Liver (tissue), 3 donors: ENCODE data around the gene TRERF1.

ENCODE experiments used
- EGR1 ChIP-seq, 2 donors: IDR thresholded peaks; 2 replicates each; pipeline ENCODE4 v1.6.1; 2016 to 2018; ENCODE audit warnings: antibody characterized with exemption in 2 of 2, low read depth in 2 of 2
- GABPA ChIP-seq, 2 donors: IDR thresholded peaks in 1 of 2; conservative IDR thresholded peaks in 1 of 2; 2 replicates each; pipeline ENCODE4 v1.6.1; 2016; ENCODE audit warnings: antibody characterized with exemption in 2 of 2, mild to moderate bottlenecking in 1 of 2, moderate library complexity in 1 of 2
- JUND ChIP-seq, 2 donors: IDR thresholded peaks; 2 replicates each; pipeline ENCODE4 v1.6.1; 2016; ENCODE audit warnings: antibody characterized with exemption in 2 of 2
- RAD21 ChIP-seq, 2 donors: IDR thresholded peaks; 2 replicates each; pipeline ENCODE4 v1.6.1; 2016; ENCODE audit warnings: antibody characterized with exemption in 2 of 2, mild to moderate bottlenecking in 2 of 2
- RXRA ChIP-seq, 2 donors: IDR thresholded peaks; 2 replicates each; pipeline ENCODE4 v1.6.1; 2017 to 2018; ENCODE audit warnings: antibody characterized with exemption in 2 of 2, mild to moderate bottlenecking in 1 of 2
- SP1 ChIP-seq: IDR thresholded peaks from 2 replicates; pipeline ENCODE4 v1.6.1; 2018; ENCODE audit warnings: antibody characterized with exemption, mild to moderate bottlenecking
- TAF1 ChIP-seq: conservative IDR thresholded peaks from 2 replicates; pipeline ENCODE4 v1.6.1; 2016; ENCODE audit warnings: antibody characterized with exemption, mild to moderate bottlenecking
- YY1 ChIP-seq: IDR thresholded peaks from 2 replicates; pipeline ENCODE4 v1.6.1; 2016; ENCODE audit warnings: antibody characterized with exemption, mild to moderate bottlenecking
- TF ChIP-seq, protein P1 (sequence below): fragments of 150-350 bp; IDR thresholded peaks from 2 replicates; pipeline ENCODE4 v1.5.1; 2017; ENCODE audit warnings: improper control_type of control experiment, low read depth, low read length; ENCODE audit not compliant: missing input control
- TF ChIP-seq, protein P2 (sequence below): IDR thresholded peaks from 2 replicates; pipeline ENCODE4 v1.6.1; 2016; ENCODE audit warnings: antibody characterized with exemption, mild to moderate bottlenecking
- TF ChIP-seq, protein P3 (sequence below): IDR thresholded peaks from 2 replicates; pipeline ENCODE4 v1.6.1; 2016; ENCODE audit warnings: antibody characterized with exemption
- donor health status: healthy.
- donor health status: healthy.

DNA sequence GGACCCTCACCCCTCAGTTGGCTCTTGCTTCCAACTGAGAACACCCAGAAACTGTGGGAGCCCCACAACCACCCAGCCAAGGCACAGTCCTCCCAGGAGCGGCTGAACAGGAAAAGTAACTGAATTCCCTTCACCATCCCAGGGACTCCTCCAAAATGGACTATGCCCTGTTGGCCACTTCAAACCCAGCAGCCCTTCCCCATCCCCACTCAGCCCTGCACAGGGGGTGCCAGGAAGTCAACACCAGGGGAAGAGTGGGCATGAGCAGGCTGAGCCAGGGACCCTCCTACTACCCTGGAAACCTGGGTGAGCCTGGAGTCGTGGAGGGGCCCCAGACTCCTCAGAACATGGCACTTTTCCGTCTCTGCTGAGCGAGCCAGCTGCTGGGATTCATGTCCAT, 267.3 kb downstream of the TRERF1 start:
- TF ChIP-seq, protein P1, sequence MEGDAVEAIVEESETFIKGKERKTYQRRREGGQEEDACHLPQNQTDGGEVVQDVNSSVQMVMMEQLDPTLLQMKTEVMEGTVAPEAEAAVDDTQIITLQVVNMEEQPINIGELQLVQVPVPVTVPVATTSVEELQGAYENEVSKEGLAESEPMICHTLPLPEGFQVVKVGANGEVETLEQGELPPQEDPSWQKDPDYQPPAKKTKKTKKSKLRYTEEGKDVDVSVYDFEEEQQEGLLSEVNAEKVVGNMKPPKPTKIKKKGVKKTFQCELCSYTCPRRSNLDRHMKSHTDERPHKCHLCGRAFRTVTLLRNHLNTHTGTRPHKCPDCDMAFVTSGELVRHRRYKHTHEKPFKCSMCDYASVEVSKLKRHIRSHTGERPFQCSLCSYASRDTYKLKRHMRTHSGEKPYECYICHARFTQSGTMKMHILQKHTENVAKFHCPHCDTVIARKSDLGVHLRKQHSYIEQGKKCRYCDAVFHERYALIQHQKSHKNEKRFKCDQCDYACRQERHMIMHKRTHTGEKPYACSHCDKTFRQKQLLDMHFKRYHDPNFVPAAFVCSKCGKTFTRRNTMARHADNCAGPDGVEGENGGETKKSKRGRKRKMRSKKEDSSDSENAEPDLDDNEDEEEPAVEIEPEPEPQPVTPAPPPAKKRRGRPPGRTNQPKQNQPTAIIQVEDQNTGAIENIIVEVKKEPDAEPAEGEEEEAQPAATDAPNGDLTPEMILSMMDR, result no peak
- TF ChIP-seq TAF1 (no peak), RAD21 (IDR thresholded peaks at IDR 0.05) (no peak), JUND (IDR thresholded peaks at IDR 0.05) (no peak), EGR1 (IDR thresholded peaks at IDR 0.05; ENCODE audit: low read depth in 2 of 2) (no peak), YY1 (no peak), GABPA (IDR thresholded peaks at IDR 0.05 in 1 of 2, conservative IDR thresholded peaks at IDR 0.05 in 1 of 2) (no peak), SP1 (no peak), RXRA (IDR thresholded peaks at IDR 0.05) (no peak)
- TF ChIP-seq, protein P2, sequence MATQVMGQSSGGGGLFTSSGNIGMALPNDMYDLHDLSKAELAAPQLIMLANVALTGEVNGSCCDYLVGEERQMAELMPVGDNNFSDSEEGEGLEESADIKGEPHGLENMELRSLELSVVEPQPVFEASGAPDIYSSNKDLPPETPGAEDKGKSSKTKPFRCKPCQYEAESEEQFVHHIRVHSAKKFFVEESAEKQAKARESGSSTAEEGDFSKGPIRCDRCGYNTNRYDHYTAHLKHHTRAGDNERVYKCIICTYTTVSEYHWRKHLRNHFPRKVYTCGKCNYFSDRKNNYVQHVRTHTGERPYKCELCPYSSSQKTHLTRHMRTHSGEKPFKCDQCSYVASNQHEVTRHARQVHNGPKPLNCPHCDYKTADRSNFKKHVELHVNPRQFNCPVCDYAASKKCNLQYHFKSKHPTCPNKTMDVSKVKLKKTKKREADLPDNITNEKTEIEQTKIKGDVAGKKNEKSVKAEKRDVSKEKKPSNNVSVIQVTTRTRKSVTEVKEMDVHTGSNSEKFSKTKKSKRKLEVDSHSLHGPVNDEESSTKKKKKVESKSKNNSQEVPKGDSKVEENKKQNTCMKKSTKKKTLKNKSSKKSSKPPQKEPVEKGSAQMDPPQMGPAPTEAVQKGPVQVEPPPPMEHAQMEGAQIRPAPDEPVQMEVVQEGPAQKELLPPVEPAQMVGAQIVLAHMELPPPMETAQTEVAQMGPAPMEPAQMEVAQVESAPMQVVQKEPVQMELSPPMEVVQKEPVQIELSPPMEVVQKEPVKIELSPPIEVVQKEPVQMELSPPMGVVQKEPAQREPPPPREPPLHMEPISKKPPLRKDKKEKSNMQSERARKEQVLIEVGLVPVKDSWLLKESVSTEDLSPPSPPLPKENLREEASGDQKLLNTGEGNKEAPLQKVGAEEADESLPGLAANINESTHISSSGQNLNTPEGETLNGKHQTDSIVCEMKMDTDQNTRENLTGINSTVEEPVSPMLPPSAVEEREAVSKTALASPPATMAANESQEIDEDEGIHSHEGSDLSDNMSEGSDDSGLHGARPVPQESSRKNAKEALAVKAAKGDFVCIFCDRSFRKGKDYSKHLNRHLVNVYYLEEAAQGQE, result no peak
- TF ChIP-seq, protein P3, sequence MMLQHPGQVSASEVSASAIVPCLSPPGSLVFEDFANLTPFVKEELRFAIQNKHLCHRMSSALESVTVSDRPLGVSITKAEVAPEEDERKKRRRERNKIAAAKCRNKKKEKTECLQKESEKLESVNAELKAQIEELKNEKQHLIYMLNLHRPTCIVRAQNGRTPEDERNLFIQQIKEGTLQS, result no peak
